HepG2 (cell line): Measurements from ENCODE around the gene TDRD9. TPM values are rescaled to one million over a fixed set of nuclear protein-coding genes. Genes with fewer than 3 reads are reported as not detected.

Experiments used
- ATAC-seq: fragments of 200-7000 bp; cut with Tn5 transposase; 3 replicates; pipeline ENCODE4 v1.9.1; 2020; ENCODE audit warnings: mild to moderate bottlenecking, moderate library complexity
- BruUV-seq: library from RNA; stranded (reverse); fragments of 400-500 nt; replicated peaks from 2 replicates; lab custom pipeline; 2021; lab: Mats Ljungman, UMichigan
- CTCF ChIA-PET: fragments of 300-600 bp; formaldehyde crosslinking; extraction: SDS; loops from one replicate; lab custom pipeline; 2021; ENCODE audit warnings: low total read pairs, inconsistent platforms, low intra/inter-chr PET ratio; lab: Yijun Ruan, JAX
- POLR2A ChIA-PET: fragments of 350-600 bp; sonication (Branson Sonifier 250); formaldehyde crosslinking; loops from one replicate; lab custom pipeline; 2020; ENCODE audit warnings: antibody characterized with exemption, inconsistent platforms; lab: Yijun Ruan, JAX
- DNase-seq: peaks from one replicate; pipeline ENCODE4 v3.0.0-alpha.2; 2015; ENCODE audit warnings: low spot score
- FAIRE-seq: peaks from 3 replicates; lab custom pipeline; 2011; peaks lifted over from hg19 to GRCh38; lab: Jason Lieb, UNC
- H2AFZ ChIP-seq: one replicate; pipeline ENCODE4 v1.6.1; 2011; ENCODE audit warnings: low read length, inconsistent platforms
- H3K27ac ChIP-seq: fragments of 300-600 bp; 3 replicates; pipeline ENCODE4 v1.8.0; 2011; ENCODE audit warnings: mixed run types, mild to moderate bottlenecking, mixed read lengths, low read length, inconsistent platforms; ENCODE audit not compliant: insufficient read depth; ENCODE audit errors: extremely low read length
- H3K27me3 ChIP-seq, 2 experiments: fragments of 200-600 bp in 1 of 2; 2 replicates in 1 of 2; 3 replicates in 1 of 2; pipeline versions ENCODE4 v1.6.0 to v1.8.0; 2011; ENCODE audit warnings: low read length in 2 of 2, mild to moderate bottlenecking in 2 of 2, moderate library complexity in 2 of 2, inconsistent platforms in 1 of 2; ENCODE audit not compliant: insufficient read depth in 2 of 2, control insufficient read depth in 1 of 2
- H3K36me3 ChIP-seq, 2 experiments: fragments of 200-600 bp in 1 of 2; replicated peaks in 1 of 2; 2 replicates in 1 of 2; 3 replicates in 1 of 2; pipeline versions ENCODE4 v1.5.1 to v1.8.0; 2011; ENCODE audit warnings: low read length in 2 of 2, inconsistent platforms in 1 of 2; ENCODE audit not compliant: insufficient read depth in 2 of 2, control insufficient read depth in 1 of 2
- H3K4me1 ChIP-seq: 2 replicates; pipeline ENCODE4 v1.5.1; 2012; ENCODE audit warnings: low read length, inconsistent platforms; ENCODE audit not compliant: insufficient read depth
- H3K4me2 ChIP-seq: 2 replicates; pipeline ENCODE4 v1.6.0; 2011; ENCODE audit warnings: low read depth, low read length, inconsistent platforms
- H3K4me3 ChIP-seq, 3 experiments: fragments of 200-600 bp in 1 of 3; sonication (generic), shearing (Covaris generic) in 1 of 3; replicated peaks in 1 of 3; 2 replicates each; pipeline ENCODE4 v1.5.1; 2011 to 2016; ENCODE audit warnings: low read length in 3 of 3, inconsistent platforms in 2 of 3, low read depth in 2 of 3, mild to moderate bottlenecking in 2 of 3, control low read depth in 1 of 3, mixed read lengths in 1 of 3; ENCODE audit not compliant: insufficient read depth in 1 of 3
- H3K79me2 ChIP-seq: one replicate; pipeline ENCODE4 v1.6.1; 2011; ENCODE audit warnings: low read length, inconsistent platforms; ENCODE audit not compliant: insufficient read depth
- H3K9ac ChIP-seq: 2 replicates; pipeline ENCODE4 v1.6.0; 2011; ENCODE audit warnings: mild to moderate bottlenecking, low read depth, low read length, inconsistent platforms; ENCODE audit not compliant: insufficient read depth
- H3K9me3 ChIP-seq: 2 replicates; pipeline ENCODE4 v1.5.1; 2012; ENCODE audit warnings: mild to moderate bottlenecking, low read length
- H4K20me1 ChIP-seq: 2 replicates; pipeline ENCODE4 v1.6.0; 2011; ENCODE audit warnings: inconsistent platforms, mild to moderate bottlenecking, low read length, moderate library complexity; ENCODE audit not compliant: insufficient read depth
- GABPA ChIP-seq, 2 experiments: IDR thresholded peaks; 2 replicates each; pipeline ENCODE4 v1.6.1; 2011 to 2016; ENCODE audit warnings: low read depth in 2 of 2, low read length in 1 of 2, missing biosample characterization in 1 of 2, missing genetic modification characterization in 1 of 2
- MAFK ChIP-seq, 2 experiments: IDR thresholded peaks in 1 of 2; conservative IDR thresholded peaks in 1 of 2; 2 replicates each; pipeline ENCODE4 v1.6.1; 2011; ENCODE audit warnings: improper control_type of control experiment in 2 of 2, low read length in 2 of 2
- ZKSCAN5 ChIP-seq: sonication (generic); formaldehyde crosslinking; IDR thresholded peaks from 2 replicates; pipeline ENCODE4 v1.5.1; 2020; ENCODE audit warnings: mild to moderate bottlenecking, missing genetic modification reagents
- ZNF121 ChIP-seq: sonication (generic); formaldehyde crosslinking; IDR thresholded peaks from 2 replicates; pipeline ENCODE4 v1.5.0; 2020; ENCODE audit warnings: mild to moderate bottlenecking, missing genetic modification reagents
- ZNF124 ChIP-seq: sonication (generic); formaldehyde crosslinking; IDR thresholded peaks from 2 replicates; pipeline ENCODE4 v1.4.0; 2020; ENCODE audit warnings: missing genetic modification reagents
- ZNF556 ChIP-seq: sonication (generic); formaldehyde crosslinking; IDR thresholded peaks from 2 replicates; pipeline ENCODE4 v1.4.0; 2020; ENCODE audit warnings: mild to moderate bottlenecking, missing genetic modification reagents, borderline replicate concordance
- ZNF672 ChIP-seq: sonication (generic); formaldehyde crosslinking; IDR thresholded peaks from 2 replicates; pipeline ENCODE4 v1.8.1; 2022; ENCODE audit warnings: missing genetic modification reagents
- ZSCAN21 ChIP-seq: sonication (generic); formaldehyde crosslinking; IDR thresholded peaks from 2 replicates; pipeline ENCODE4 v1.8.0; 2022; ENCODE audit warnings: mild to moderate bottlenecking, missing genetic modification reagents, moderate library complexity, borderline replicate concordance
- WGBS: methylation state at CpG from one replicate; pipeline ENCODE4 v1.1.6; 2017; ENCODE audit warnings: low lambda C conversion rate; 5-methylcytosine and 5-hydroxymethylcytosine counted together
- in situ Hi-C: cut with HindIII; loops from 2 replicates; pipeline ENCODE4 v1.10.0; 2017; ENCODE audit warnings: low pct_unique_long_range_greater_than_20kb; ENCODE audit not compliant: extremely low pct_ligation_motif_present
- intact Hi-C: fragments of 100-400 bp; cut with micrococcal nuclease; formaldehyde crosslinking; loops from one replicate; pipeline ENCODE4 v1.10.0; 2022; ENCODE audit not compliant: unreplicated experiment
- polyA plus RNA-seq, 8 experiments: library from polyadenylated mRNA; depleted of rRNA in 3 of 8; stranded (reverse) in 7 of 8; unstranded in 1 of 8; fragments of >200 nt; fragmentation: Illumina TruSeq in 4 of 8; extraction: Trizol in 4 of 8; gene quantifications; 2 replicates each; pipeline versions ENCODE4 v1.2.1 to v1.2.3, GENCODE V29; 2011 to 2016; ENCODE audit warnings: low read depth in 4 of 8, missing spikeins in 1 of 8, mixed read lengths in 1 of 8; ENCODE audit not compliant: insufficient read depth in 1 of 8
- total RNA-seq, 5 experiments: library from RNA; depleted of rRNA; stranded (reverse); fragments of >200 nt; fragmentation: Illumina TruSeq; extraction: Trizol; gene quantifications; 2 replicates each; pipeline ENCODE4 v1.2.3, GENCODE V29; 2016; ENCODE audit warnings: low read depth in 1 of 5
- TF ChIP-seq, protein P1 (sequence below): sonication (generic); formaldehyde crosslinking; IDR thresholded peaks from 2 replicates; pipeline ENCODE4 v1.5.1; 2020; ENCODE audit warnings: mild to moderate bottlenecking, missing genetic modification reagents, moderate library complexity
- TF ChIP-seq, protein P2 (sequence below): sonication (generic); formaldehyde crosslinking; IDR thresholded peaks from 2 replicates; pipeline ENCODE4 v1.4.0; 2020; ENCODE audit warnings: missing genetic modification reagents
- TF ChIP-seq, protein P3 (sequence below): sonication (generic); formaldehyde crosslinking; IDR thresholded peaks from 2 replicates; pipeline ENCODE4 v1.9.0; 2021; ENCODE audit warnings: missing genetic modification reagents, borderline replicate concordance

The TDRD9 gene
- total and polyA plus RNA-seq, 2 of the 13 experiments (the other 11 are each of a cell fraction or from before 2014, with no cell fraction given), result not detected

GRCh38 chr14:103898711-103899110 lies 29.5 kb upstream of the TDRD9 start:
- ChIA-PET CTCF (no interaction called here), POLR2A (interaction anchor here (0.7 to 6.3 kb wide), 3 partner anchors 8 to 19 kb away, joined by 3 to 62 read pairs (median 4); no protein-coding TSS in a partner anchor)
- no peak for TF ChIP-seq ZNF672 (CRISPR knock-in tag)
- no peak for TF ChIP-seq ZSCAN21 (CRISPR knock-in tag)
- TF ChIP-seq, protein P1, sequence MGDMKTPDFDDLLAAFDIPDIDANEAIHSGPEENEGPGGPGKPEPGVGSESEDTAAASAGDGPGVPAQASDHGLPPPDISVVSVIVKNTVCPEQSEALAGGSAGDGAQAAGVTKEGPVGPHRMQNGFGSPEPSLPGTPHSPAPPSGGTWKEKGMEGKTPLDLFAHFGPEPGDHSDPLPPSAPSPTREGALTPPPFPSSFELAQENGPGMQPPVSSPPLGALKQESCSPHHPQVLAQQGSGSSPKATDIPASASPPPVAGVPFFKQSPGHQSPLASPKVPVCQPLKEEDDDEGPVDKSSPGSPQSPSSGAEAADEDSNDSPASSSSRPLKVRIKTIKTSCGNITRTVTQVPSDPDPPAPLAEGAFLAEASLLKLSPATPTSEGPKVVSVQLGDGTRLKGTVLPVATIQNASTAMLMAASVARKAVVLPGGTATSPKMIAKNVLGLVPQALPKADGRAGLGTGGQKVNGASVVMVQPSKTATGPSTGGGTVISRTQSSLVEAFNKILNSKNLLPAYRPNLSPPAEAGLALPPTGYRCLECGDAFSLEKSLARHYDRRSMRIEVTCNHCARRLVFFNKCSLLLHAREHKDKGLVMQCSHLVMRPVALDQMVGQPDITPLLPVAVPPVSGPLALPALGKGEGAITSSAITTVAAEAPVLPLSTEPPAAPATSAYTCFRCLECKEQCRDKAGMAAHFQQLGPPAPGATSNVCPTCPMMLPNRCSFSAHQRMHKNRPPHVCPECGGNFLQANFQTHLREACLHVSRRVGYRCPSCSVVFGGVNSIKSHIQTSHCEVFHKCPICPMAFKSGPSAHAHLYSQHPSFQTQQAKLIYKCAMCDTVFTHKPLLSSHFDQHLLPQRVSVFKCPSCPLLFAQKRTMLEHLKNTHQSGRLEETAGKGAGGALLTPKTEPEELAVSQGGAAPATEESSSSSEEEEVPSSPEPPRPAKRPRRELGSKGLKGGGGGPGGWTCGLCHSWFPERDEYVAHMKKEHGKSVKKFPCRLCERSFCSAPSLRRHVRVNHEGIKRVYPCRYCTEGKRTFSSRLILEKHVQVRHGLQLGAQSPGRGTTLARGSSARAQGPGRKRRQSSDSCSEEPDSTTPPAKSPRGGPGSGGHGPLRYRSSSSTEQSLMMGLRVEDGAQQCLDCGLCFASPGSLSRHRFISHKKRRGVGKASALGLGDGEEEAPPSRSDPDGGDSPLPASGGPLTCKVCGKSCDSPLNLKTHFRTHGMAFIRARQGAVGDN (CRISPR knock-in tag), result peak; percentile 28
- TF ChIP-seq ZKSCAN5 (CRISPR knock-in tag), result no peak
- peak; percentile 4 to 32; a peak in 2 of 4 replicates for TF ChIP-seq MAFK (conservative IDR thresholded peaks at IDR 0.05 in 1 of 2, IDR thresholded peaks at IDR 0.05 in 1 of 2; ENCODE audit: low read length in 2 of 2)
- no peak for TF ChIP-seq ZNF556 (CRISPR knock-in tag)
- TF ChIP-seq, protein P2, sequence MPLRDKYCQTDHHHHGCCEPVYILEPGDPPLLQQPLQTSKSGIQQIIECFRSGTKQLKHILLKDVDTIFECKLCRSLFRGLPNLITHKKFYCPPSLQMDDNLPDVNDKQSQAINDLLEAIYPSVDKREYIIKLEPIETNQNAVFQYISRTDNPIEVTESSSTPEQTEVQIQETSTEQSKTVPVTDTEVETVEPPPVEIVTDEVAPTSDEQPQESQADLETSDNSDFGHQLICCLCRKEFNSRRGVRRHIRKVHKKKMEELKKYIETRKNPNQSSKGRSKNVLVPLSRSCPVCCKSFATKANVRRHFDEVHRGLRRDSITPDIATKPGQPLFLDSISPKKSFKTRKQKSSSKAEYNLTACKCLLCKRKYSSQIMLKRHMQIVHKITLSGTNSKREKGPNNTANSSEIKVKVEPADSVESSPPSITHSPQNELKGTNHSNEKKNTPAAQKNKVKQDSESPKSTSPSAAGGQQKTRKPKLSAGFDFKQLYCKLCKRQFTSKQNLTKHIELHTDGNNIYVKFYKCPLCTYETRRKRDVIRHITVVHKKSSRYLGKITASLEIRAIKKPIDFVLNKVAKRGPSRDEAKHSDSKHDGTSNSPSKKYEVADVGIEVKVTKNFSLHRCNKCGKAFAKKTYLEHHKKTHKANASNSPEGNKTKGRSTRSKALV (CRISPR knock-in tag), result no peak
- TF ChIP-seq ZNF124 (CRISPR knock-in tag), result no peak
- TF ChIP-seq, protein P3, sequence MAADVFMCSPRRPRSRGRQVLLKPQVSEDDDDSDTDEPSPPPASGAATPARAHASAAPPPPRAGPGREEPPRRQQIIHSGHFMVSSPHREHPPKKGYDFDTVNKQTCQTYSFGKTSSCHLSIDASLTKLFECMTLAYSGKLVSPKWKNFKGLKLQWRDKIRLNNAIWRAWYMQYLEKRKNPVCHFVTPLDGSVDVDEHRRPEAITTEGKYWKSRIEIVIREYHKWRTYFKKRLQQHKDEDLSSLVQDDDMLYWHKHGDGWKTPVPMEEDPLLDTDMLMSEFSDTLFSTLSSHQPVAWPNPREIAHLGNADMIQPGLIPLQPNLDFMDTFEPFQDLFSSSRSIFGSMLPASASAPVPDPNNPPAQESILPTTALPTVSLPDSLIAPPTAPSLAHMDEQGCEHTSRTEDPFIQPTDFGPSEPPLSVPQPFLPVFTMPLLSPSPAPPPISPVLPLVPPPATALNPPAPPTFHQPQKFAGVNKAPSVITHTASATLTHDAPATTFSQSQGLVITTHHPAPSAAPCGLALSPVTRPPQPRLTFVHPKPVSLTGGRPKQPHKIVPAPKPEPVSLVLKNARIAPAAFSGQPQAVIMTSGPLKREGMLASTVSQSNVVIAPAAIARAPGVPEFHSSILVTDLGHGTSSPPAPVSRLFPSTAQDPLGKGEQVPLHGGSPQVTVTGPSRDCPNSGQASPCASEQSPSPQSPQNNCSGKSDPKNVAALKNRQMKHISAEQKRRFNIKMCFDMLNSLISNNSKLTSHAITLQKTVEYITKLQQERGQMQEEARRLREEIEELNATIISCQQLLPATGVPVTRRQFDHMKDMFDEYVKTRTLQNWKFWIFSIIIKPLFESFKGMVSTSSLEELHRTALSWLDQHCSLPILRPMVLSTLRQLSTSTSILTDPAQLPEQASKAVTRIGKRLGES (CRISPR knock-in tag), result no peak
- no peak for TF ChIP-seq GABPA (IDR thresholded peaks at IDR 0.05; ENCODE audit: low read depth, low read length)
- no peak for TF ChIP-seq GABPA (CRISPR knock-in tag; IDR thresholded peaks at IDR 0.05; ENCODE audit: low read depth)
- no peak for TF ChIP-seq ZNF121 (CRISPR knock-in tag)
- DNase-seq, result no peak
- WGBS, result no CpG with 5 or more reads among the region's 9 CpGs
- peak; percentile 17; the same call in 2 of the 3 replicates for ATAC-seq
- no peak for FAIRE-seq
- H3K9me3 ChIP-seq, result no peaks in the 10 kb centered on the region
- H3K27ac ChIP-seq, result no peak overlapping the region
- H3K9ac ChIP-seq, result no peak overlapping the region
- H3K27me3 ChIP-seq, result no peaks in the 10 kb centered on the region; a peak in 1 of 5 replicates
- H3K79me2 ChIP-seq, result no peaks in the 10 kb centered on the region
- H3K36me3 ChIP-seq, result no peaks in the 10 kb centered on the region
- intact Hi-C loops (no loop called here), in situ Hi-C loops (no loop called here)
- H3K4me2 ChIP-seq, result no peak overlapping the region; the same call in 1 of the 2 replicates
- no peak overlapping the region for H3K4me3 ChIP-seq
- H4K20me1 ChIP-seq, result no peaks in the 10 kb centered on the region
- BruUV-seq, result no TSS peak
- peaks cover 57% of the 10 kb centered on the region for H3K4me1 ChIP-seq
- no peak overlapping the region for H2AFZ ChIP-seq
